ENCODE results near the gene ADAM12.

ADAM12 gene

DNA sequence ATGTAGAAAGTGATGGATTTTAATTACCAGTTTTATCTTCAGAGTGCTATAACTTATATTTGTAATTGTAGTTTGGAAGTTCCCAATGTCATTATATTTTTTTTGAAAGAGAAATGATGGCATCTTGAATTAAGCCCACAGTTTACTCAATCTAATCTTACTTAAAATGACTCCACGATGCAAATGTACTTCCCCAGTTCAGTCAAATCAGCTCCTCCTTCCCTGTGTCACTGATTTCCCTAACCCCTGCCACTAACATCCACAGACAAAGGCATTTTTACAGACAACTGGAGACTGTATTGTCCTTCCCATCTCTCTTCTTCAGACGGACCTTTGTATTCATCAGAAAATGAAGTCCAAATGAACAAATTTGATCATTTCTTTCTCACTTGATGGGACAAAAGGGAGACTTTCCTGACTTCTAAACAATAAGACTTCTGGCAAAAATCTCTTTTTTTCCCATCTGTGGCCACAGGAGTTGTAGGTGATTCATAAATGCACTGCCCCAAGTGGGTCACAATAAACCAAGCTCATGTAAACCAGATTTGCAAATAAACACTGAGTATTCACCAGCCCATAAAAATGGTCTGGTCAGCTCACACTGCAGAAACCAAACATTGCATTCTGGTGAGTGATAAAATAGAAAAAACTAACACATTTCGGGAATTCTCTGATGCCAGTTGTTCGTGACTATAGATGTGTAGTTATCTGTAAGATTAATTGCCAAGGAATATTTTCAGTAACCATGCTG, 329.0 kb downstream of the ADAM12 start:
- peak; percentile 69 for DNase-seq (ENCODE audit: extremely low read depth, low read depth)
- H3K4me3 ChIP-seq (replicated peaks; ENCODE audit: low read depth, low read length) = no peak overlapping the region
- TF ChIP-seq, protein P1, sequence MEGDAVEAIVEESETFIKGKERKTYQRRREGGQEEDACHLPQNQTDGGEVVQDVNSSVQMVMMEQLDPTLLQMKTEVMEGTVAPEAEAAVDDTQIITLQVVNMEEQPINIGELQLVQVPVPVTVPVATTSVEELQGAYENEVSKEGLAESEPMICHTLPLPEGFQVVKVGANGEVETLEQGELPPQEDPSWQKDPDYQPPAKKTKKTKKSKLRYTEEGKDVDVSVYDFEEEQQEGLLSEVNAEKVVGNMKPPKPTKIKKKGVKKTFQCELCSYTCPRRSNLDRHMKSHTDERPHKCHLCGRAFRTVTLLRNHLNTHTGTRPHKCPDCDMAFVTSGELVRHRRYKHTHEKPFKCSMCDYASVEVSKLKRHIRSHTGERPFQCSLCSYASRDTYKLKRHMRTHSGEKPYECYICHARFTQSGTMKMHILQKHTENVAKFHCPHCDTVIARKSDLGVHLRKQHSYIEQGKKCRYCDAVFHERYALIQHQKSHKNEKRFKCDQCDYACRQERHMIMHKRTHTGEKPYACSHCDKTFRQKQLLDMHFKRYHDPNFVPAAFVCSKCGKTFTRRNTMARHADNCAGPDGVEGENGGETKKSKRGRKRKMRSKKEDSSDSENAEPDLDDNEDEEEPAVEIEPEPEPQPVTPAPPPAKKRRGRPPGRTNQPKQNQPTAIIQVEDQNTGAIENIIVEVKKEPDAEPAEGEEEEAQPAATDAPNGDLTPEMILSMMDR (IDR thresholded peaks at IDR 0.05; ENCODE audit: low read depth, low read length, missing control alignments) = no peak

DNA sequence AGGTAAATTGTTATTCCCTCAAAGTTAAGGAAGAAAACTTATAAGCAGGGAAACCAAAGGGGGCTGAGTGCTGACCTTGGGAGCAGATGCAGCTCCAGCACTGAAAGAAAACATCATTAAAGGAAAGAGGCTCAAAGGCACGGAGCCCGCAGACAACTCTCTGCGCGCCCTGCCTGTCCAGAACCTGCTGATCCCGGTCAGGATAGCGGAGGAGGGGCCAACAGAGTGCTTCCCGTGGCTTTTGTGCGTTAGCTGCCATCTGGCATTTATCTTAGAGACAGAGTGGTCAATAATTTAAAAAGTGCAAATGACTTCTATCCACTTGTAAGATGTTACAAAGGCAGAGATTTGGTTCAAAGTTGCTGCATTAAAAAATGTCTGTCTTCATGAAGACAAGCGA, 329.8 kb downstream of the ADAM12 start:
- no peak for DNase-seq (ENCODE audit: extremely low read depth, low read depth)
- TF ChIP-seq, protein P1 (IDR thresholded peaks at IDR 0.05; ENCODE audit: low read depth, low read length, missing control alignments) = no peak
- H3K4me3 ChIP-seq (replicated peaks; ENCODE audit: low read depth, low read length) = no peak overlapping the region

DNA sequence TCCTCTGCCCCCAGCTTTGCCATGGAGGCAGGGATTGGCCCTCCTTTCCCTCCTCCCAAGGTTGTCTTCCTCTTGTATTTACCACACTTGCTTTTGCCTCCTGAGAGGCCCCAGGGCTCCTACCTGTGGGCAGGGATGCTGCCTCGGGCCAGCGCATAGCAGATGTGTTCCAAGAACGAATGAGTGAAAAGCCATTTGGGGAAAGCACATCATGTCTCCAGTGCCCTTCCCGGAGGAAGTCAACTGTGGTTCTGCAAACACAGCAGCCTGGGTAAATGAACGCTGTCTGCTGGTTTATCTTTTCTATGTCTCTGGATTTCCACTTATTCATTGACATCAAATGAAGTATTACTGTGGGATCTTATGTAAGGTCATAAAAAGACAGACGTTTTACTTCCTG, 330.2 kb downstream of the ADAM12 start:
- DNase-seq (ENCODE audit: extremely low read depth, low read depth) = no peak
- no peak overlapping the region for H3K4me3 ChIP-seq (replicated peaks; ENCODE audit: low read depth, low read length)
- TF ChIP-seq, protein P1 (IDR thresholded peaks at IDR 0.05; ENCODE audit: low read depth, low read length, missing control alignments) = no peak

DNA sequence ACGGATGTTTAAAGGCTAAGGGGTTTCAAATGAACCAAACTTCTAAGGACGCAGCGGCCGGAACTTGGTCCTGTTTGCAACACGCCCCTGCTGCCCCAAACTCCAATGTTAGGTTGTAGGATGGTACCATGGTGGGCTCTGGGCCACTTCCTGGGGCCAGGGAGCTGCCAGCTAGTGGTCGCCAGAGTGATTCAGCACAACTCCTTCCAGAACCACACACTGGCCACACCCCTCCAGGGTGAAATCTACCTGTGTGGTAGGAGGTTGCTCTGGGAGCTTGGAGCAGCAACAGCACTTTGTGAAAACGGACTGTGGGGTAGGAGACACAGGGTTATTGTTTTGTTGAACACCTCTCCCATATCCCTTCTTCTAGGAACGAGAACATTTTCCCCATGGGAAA, 330.8 kb downstream of the ADAM12 start:
- TF ChIP-seq, protein P1 (IDR thresholded peaks at IDR 0.05; ENCODE audit: low read depth, low read length, missing control alignments) = no peak
- DNase-seq (ENCODE audit: extremely low read depth, low read depth) = no peak
- no peak overlapping the region for H3K4me3 ChIP-seq (replicated peaks; ENCODE audit: low read depth, low read length)

- DNase-seq (ENCODE audit: extremely low read depth, low read depth) = no peak
- no peak overlapping the region for H3K4me3 ChIP-seq (replicated peaks; ENCODE audit: low read depth, low read length)
- TF ChIP-seq, protein P1 (IDR thresholded peaks at IDR 0.05; ENCODE audit: low read depth, low read length, missing control alignments) = no peak
These were observed 334.1 kb downstream of the ADAM12 start for GRCh38 chr10:126054191-126054590.

DNA sequence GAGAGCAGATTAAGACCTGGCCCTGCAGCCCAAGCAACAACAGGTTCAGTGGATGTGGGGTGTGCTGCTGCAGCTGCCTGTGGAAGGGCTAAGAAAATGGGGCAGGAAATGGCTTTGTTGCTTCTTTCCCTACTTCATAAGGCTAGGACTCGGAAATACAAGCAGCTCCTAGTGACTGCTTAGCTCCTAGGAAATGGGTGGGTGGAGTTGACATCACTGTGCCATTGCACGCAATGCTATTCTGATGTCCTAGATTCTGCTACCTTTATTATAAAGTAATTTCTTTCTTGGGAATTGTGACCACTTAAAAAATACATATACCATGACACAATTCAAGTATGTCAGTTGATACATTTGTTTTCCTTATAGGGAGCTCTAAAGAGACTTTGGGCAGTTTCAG, 336.1 kb downstream of the ADAM12 start:
- no peak overlapping the region for H3K4me3 ChIP-seq (replicated peaks; ENCODE audit: low read depth, low read length)
- no peak for DNase-seq (ENCODE audit: extremely low read depth, low read depth)
- TF ChIP-seq, protein P1 (IDR thresholded peaks at IDR 0.05; ENCODE audit: low read depth, low read length, missing control alignments) = no peak
